Stimulated activated CD8-positive, alpha-beta memory T cell treated with anti-CD3 and anti-CD28 coated beads, Interleukin-15, amount 100 ng/mL, for 4 hours (primary cell): Measurements from ENCODE around the gene B4GALNT3.
"Not testable (repeated sequence)": the region's sequence is repeated elsewhere in the genome, so short reads cannot be mapped to it uniquely, and the experiment has no call there.

Experiments
- DNase-seq, 2 donors: peaks; one replicate each; pipeline ENCODE4 v3.0.0-alpha.2; 2020; ENCODE audit warnings: low read depth in 2 of 2

B4GALNT3 gene

GRCh38 chr12:575129-575502, 115.4 kb downstream of the B4GALNT3 start:
- DNase-seq = no peak

GRCh38 chr12:575948-576614, 116.3 kb downstream of the B4GALNT3 start:
- DNase-seq = peak; percentile 53 to 63

GRCh38 chr12:576615-577110, 116.9 kb downstream of the B4GALNT3 start:
- no peak for DNase-seq

GRCh38 chr12:577994-578747, 118.4 kb downstream of the B4GALNT3 start:
- not testable (repeated sequence) for DNase-seq

GRCh38 chr12:578748-579419, 119.1 kb downstream of the B4GALNT3 start:
- no peak for DNase-seq

- no peak for DNase-seq
Observed at GRCh38 chr12:579420-580110, 119.8 kb downstream of the B4GALNT3 start.

- no peak for DNase-seq
Observed at GRCh38 chr12:580813-581212, 121.1 kb downstream of the B4GALNT3 start.

- no peak for DNase-seq
Observed at GRCh38 chr12:581321-581720, 121.6 kb downstream of the B4GALNT3 start.

GRCh38 chr12:581746-582145, 122.0 kb downstream of the B4GALNT3 start:
- DNase-seq = no peak

- no peak for DNase-seq
Observed at GRCh38 chr12:583251-583869, 123.6 kb downstream of the B4GALNT3 start.

- no peak for DNase-seq
Observed at GRCh38 chr12:585062-586061, 125.6 kb downstream of the B4GALNT3 start.

GRCh38 chr12:586318-587071, 126.8 kb downstream of the B4GALNT3 start:
- DNase-seq = no peak

- DNase-seq = no peak
Observed at GRCh38 chr12:587132-588023, 127.6 kb downstream of the B4GALNT3 start.

GRCh38 chr12:588024-588322, 128.2 kb downstream of the B4GALNT3 start:
- DNase-seq = no peak

- no peak for DNase-seq
Observed at GRCh38 chr12:588646-589045, 128.9 kb downstream of the B4GALNT3 start.

GRCh38 chr12:590206-590750, 130.5 kb downstream of the B4GALNT3 start:
- no peak for DNase-seq

GRCh38 chr12:591167-592023, 131.7 kb downstream of the B4GALNT3 start:
- no peak for DNase-seq
